RWPE1 (cell line): ENCODE results near the gene BRD7.

Source experiments
- CTCF ChIA-PET: fragments of 350-600 bp; sonication (Branson Sonifier 250); formaldehyde crosslinking; extraction: SDS; loops from one replicate; lab custom pipeline; 2021; lab: Yijun Ruan, JAX
- POLR2A ChIA-PET: fragments of 400-600 bp; formaldehyde crosslinking; extraction: SDS; loops from one replicate; lab custom pipeline; 2020; ENCODE audit warnings: antibody characterized with exemption; ENCODE audit not compliant: low non-redundant PET; lab: Yijun Ruan, JAX
- DNase-seq: peaks from one replicate; pipeline ENCODE4 v3.0.0; 2012; ENCODE audit warnings: low spot score
- H3K27ac ChIP-seq: fragments of 450-650 bp; 2 replicates; pipeline ENCODE4 v1.5.1; 2017
- CTCF ChIP-seq: fragments of 450-650 bp; conservative IDR thresholded peaks from 2 replicates; pipeline ENCODE4 v1.5.1; 2017; ENCODE audit warnings: low read depth, mild to moderate bottlenecking

Gene BRD7

GRCh38 chr16:50390914-50391716 is 22.3 kb upstream of the BRD7 start:
- CTCF ChIA-PET = interaction anchor here (0.6 kb wide), 1 partner anchor 75 kb away, joined by 5 read pairs; no protein-coding TSS in a partner anchor
- no peak for TF ChIP-seq CTCF
- POLR2A ChIA-PET = no interaction called here
- no peak for DNase-seq
- no peak overlapping the region for H3K27ac ChIP-seq

GRCh38 chr16:50390371-50390771 is 21.6 kb upstream of the BRD7 start:
- no peak for TF ChIP-seq CTCF
- ChIA-PET POLR2A (no interaction called here), CTCF (interaction anchor here (0.6 kb wide), 1 partner anchor 76 kb away, joined by 5 read pairs; no protein-coding TSS in a partner anchor)
- H3K27ac ChIP-seq = no peak overlapping the region
- DNase-seq = no peak

GRCh38 chr16:50389900-50390299 is 21.1 kb upstream of the BRD7 start:
- no peak overlapping the region for H3K27ac ChIP-seq
- TF ChIP-seq CTCF = no peak
- POLR2A ChIA-PET = no interaction called here
- CTCF ChIA-PET = no interaction called here
- DNase-seq = no peak

- CTCF ChIA-PET = no interaction called here
- TF ChIP-seq CTCF = no peak
- POLR2A ChIA-PET = no interaction called here
Observed at GRCh38 chr16:50388496-50388895, 19.7 kb upstream of the BRD7 start.

GRCh38 chr16:50386774-50387173 is 18.0 kb upstream of the BRD7 start:
- no peak overlapping the region for H3K27ac ChIP-seq
- POLR2A ChIA-PET = no interaction called here
- no peak for TF ChIP-seq CTCF
- DNase-seq = no peak
- CTCF ChIA-PET = no interaction called here

More at GRCh38 chr16:50388496-50388895, 19.7 kb upstream of the BRD7 start:
- H3K27ac ChIP-seq = no peak overlapping the region
- DNase-seq = no peak

- CTCF ChIA-PET = no interaction called here
- no peak for DNase-seq
- no peak for TF ChIP-seq CTCF
- no peak overlapping the region for H3K27ac ChIP-seq
- POLR2A ChIA-PET = no interaction called here
Observed at GRCh38 chr16:50386139-50386538, 17.4 kb upstream of the BRD7 start.
